ENCODE measurements around the gene PNP. TPM values are rescaled to one million over a fixed set of nuclear protein-coding genes. Genes with fewer than 3 reads are reported as not detected.

The PNP gene
- total RNA-seq, 1 donor from 2014 or later, result 96.5 TPM

DNA sequence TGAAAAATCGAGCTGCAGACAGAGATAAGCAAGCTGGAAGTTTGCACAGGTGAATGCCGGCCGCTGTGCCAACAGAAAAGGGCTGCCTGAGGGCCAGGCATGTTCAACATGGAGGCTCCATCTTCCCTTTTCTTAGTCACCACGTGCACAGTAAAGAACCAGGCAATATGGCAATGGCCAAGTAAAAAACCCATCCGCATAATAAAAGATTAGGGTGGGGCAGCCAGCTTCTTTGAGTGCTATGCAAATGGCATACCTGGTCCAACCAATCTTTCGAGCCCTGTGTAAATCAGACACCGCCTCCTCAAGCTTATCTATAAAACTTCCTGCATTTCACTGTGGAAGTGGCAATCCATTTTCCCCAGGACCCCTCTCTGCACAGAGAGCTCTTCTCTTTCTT lies 16.7 kb downstream of the PNP start:
- Histone ChIP-seq H3K36me3 (ENCODE audit: control insufficient read depth, insufficient read depth, low read length) (no peaks in the 10 kb centered on the region), H3K4me3 (ENCODE audit: low read depth, low read length) (no peak overlapping the region), H3K27me3 (ENCODE audit: control insufficient read depth, insufficient read depth, low read length) (no peaks in the 10 kb centered on the region)
- DNase-seq (ENCODE audit: low read depth), result no peak
- TF ChIP-seq, protein P1, sequence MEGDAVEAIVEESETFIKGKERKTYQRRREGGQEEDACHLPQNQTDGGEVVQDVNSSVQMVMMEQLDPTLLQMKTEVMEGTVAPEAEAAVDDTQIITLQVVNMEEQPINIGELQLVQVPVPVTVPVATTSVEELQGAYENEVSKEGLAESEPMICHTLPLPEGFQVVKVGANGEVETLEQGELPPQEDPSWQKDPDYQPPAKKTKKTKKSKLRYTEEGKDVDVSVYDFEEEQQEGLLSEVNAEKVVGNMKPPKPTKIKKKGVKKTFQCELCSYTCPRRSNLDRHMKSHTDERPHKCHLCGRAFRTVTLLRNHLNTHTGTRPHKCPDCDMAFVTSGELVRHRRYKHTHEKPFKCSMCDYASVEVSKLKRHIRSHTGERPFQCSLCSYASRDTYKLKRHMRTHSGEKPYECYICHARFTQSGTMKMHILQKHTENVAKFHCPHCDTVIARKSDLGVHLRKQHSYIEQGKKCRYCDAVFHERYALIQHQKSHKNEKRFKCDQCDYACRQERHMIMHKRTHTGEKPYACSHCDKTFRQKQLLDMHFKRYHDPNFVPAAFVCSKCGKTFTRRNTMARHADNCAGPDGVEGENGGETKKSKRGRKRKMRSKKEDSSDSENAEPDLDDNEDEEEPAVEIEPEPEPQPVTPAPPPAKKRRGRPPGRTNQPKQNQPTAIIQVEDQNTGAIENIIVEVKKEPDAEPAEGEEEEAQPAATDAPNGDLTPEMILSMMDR (IDR thresholded peaks at IDR 0.05; ENCODE audit: insufficient read depth, low read length, poor library complexity, severe bottlenecking), result no peak

DNA sequence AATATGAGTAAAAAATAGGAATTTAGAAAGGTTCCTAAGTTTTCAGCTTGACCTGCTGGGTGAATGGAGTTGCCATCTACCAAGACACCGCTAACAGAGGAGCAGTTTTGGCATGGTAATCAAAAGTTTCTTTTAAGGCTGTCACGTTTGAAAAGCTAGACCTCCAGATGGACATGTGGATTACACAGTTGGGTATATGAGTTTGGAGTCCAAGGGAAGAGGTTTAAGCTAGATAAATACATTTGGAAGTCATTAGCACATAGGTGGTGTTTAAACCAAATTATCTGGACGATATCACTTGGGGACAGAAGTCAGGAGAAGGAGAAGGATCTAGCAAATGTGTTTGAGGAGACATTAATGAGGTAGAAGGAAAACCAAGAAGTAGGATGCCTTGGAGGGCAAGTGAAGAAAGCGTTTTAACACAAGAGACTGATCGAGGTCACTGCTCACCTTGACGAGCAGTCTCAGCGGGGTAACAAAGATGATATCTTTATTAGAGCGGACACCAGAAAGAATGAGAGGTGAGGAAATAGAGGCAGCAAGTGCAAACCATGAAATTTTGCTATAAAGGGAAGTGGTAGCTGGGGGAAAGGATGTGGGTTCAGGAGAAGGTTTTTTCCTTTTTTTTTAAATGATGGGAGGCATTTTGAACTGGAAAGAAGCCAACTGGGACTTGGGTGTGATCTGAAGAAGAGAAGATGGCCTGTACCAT lies 17.6 kb downstream of the PNP start:
- Histone ChIP-seq H3K27me3 (ENCODE audit: control insufficient read depth, insufficient read depth, low read length) (no peaks in the 10 kb centered on the region), H3K4me3 (ENCODE audit: low read depth, low read length) (no peak overlapping the region), H3K36me3 (ENCODE audit: control insufficient read depth, insufficient read depth, low read length) (no peaks in the 10 kb centered on the region)
- TF ChIP-seq, protein P1 (IDR thresholded peaks at IDR 0.05; ENCODE audit: insufficient read depth, low read length, poor library complexity, severe bottlenecking), result no peak
- DNase-seq (ENCODE audit: low read depth), result no peak

DNA sequence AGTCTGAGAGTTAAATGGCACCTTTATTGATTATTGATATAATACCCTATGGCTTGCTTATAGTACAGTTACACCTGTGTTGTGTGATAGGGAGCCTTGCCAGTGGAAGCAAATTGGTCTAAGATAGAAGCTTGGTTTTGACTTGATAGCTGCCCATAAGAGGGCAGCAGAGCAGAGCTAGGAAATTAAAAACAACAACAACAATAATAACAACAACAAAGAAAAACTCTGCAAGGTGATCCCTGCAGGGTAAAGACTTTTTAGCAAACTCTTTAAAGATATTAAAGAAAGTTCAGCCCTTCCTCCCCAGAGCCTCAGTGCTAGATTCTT lies 18.2 kb downstream of the PNP start:
- no peaks in the 10 kb centered on the region for H3K27me3 ChIP-seq (ENCODE audit: control insufficient read depth, insufficient read depth, low read length)
- TF ChIP-seq, protein P1 (IDR thresholded peaks at IDR 0.05; ENCODE audit: insufficient read depth, low read length, poor library complexity, severe bottlenecking), result no peak

DNA sequence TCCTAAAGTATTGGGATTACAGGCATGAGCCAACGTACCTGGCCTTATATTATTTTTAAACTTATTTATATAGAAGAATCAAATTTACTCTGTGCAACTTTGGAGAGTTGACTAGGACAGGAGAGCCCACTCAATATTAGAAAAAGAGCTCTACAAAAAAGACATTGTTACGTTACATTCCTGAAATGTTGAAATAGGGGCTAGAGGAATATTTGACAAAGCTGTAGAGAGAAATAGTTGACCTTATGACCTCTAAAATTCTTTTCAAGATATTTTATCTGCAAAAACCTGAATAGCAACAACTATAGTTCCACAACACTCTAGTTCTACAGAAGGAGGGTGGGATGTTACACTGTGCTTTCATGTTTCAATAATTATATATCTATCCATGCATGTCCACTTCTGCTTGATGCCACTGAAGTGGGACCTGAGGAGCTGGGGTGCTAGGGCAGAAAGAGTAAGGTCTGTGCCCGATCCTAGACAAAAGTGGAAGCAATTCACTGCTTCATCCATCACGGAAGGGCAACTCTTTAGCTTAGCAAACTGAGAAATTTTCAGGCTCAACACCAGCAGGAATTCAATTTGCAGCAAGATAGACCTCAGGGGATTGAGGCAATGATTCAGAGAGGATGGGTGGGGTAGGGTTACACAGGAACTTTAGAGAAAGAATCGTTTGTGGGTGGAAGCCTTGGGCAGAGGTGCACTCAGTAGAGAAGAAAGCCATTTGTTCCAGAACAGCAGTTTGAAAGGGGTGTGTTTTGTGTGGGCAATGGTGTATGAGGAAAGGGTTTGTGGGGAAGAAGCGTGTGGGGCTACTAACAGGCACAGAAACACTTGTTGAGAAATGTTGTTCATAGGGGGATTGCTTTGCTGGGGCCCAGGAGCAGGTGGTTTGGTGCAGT lies 20.1 kb downstream of the PNP start:
- DNase-seq (ENCODE audit: low read depth), result no peak
- TF ChIP-seq, protein P1 (IDR thresholded peaks at IDR 0.05; ENCODE audit: insufficient read depth, low read length, poor library complexity, severe bottlenecking), result no peak
- Histone ChIP-seq H3K36me3 (ENCODE audit: control insufficient read depth, insufficient read depth, low read length) (no peaks in the 10 kb centered on the region), H3K4me3 (ENCODE audit: low read depth, low read length) (no peak overlapping the region), H3K27me3 (ENCODE audit: control insufficient read depth, insufficient read depth, low read length) (no peaks in the 10 kb centered on the region)

More for the DNA sequence above, 18.2 kb downstream of the PNP start:
- DNase-seq (ENCODE audit: low read depth), result no peak
- Histone ChIP-seq H3K36me3 (ENCODE audit: control insufficient read depth, insufficient read depth, low read length) (no peaks in the 10 kb centered on the region), H3K4me3 (ENCODE audit: low read depth, low read length) (no peak overlapping the region)

DNA sequence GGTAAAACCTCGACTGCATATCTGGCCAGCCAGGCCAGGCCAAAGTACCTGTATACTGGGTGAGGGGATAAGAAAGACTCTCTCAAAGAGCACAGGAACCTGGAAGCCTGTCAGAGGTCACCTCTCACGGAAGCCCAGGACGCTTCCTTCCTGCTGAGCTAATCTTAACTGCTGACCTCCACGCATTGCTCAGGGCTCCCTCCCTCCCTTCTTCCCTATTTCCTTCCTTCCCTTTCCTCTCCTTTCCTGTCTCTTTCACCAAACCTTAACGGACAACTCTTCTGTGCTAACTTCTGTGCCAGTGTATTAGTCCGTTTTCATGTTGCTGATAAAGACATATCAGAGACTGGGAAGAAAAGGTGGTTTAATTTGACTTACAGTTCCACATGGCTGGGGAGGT lies 21.4 kb downstream of the PNP start:
- Histone ChIP-seq H3K27me3 (ENCODE audit: control insufficient read depth, insufficient read depth, low read length) (no peaks in the 10 kb centered on the region), H3K36me3 (ENCODE audit: control insufficient read depth, insufficient read depth, low read length) (no peaks in the 10 kb centered on the region), H3K4me3 (ENCODE audit: low read depth, low read length) (no peak overlapping the region)
- no peak for DNase-seq (ENCODE audit: low read depth)
- TF ChIP-seq, protein P1 (IDR thresholded peaks at IDR 0.05; ENCODE audit: insufficient read depth, low read length, poor library complexity, severe bottlenecking), result no peak

Measured in kidney epithelial cell (primary cell).